Prostate gland (tissue), 2 donors: Measurements from ENCODE around the gene OR10AD1.

ENCODE experiments used
- POLR2AphosphoS5 ChIP-seq: sonication (generic); formaldehyde crosslinking; IDR thresholded peaks from one replicate; pipeline ENCODE4 v1.6.1; 2017; ENCODE audit warnings: antibody characterized with exemption
- TF ChIP-seq, protein P1 (sequence below), 4 experiments: fragments of 200-600 bp in 2 of 4; fragments of 450-650 bp in 2 of 4; sonication (generic) in 2 of 4; IDR thresholded peaks; 1 replicate in 3 of 4; 2 replicates in 1 of 4; pipeline ENCODE4 v1.5.1; 2016 to 2019; ENCODE audit warnings: antibody characterized with exemption in 4 of 4, mild to moderate bottlenecking in 2 of 4, moderate library complexity in 2 of 4

DNA sequence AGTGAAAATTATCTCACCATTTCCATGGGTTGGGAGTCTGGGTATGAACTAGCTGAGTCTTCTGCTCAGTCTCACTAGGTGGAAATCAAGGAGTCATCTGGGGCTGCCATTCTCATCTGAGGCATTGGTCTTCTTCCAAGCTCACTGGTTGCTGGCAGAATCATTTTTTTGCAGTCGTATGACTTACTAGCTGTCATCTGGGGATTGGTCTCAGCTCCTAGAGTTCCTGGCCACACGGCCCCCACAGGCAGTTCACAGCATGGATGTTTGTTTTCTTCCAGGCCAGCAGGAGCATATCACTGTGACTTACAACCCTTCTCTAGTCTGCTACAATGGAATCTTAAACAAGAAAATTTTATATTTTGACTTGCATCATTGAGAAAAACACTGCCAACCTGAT lies 18.6 kb upstream of the OR10AD1 start:
- TF ChIP-seq, protein P1, sequence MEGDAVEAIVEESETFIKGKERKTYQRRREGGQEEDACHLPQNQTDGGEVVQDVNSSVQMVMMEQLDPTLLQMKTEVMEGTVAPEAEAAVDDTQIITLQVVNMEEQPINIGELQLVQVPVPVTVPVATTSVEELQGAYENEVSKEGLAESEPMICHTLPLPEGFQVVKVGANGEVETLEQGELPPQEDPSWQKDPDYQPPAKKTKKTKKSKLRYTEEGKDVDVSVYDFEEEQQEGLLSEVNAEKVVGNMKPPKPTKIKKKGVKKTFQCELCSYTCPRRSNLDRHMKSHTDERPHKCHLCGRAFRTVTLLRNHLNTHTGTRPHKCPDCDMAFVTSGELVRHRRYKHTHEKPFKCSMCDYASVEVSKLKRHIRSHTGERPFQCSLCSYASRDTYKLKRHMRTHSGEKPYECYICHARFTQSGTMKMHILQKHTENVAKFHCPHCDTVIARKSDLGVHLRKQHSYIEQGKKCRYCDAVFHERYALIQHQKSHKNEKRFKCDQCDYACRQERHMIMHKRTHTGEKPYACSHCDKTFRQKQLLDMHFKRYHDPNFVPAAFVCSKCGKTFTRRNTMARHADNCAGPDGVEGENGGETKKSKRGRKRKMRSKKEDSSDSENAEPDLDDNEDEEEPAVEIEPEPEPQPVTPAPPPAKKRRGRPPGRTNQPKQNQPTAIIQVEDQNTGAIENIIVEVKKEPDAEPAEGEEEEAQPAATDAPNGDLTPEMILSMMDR (IDR thresholded peaks at IDR 0.05) = no peak
- TF ChIP-seq POLR2AphosphoS5 = no peak
